OCI-LY7 (cell line): ENCODE data around the gene SLAIN2.

Source experiments
- EZH2phosphoT487 ChIP-seq: fragments of 200-600 bp; sonication (generic); IDR thresholded peaks from 2 replicates; pipeline ENCODE4 v1.6.1; 2018; ENCODE audit warnings: low read depth, borderline replicate concordance, mild to moderate bottlenecking, mixed run types, antibody characterized with exemption, low read length, moderate library complexity, mixed read lengths
- TF ChIP-seq, protein P1 (sequence below): fragments of 200-600 bp; sonication (generic); conservative IDR thresholded peaks from 2 replicates; pipeline ENCODE4 v1.5.1; 2014; ENCODE audit warnings: mild to moderate bottlenecking, antibody characterized with exemption, low read length, moderate library complexity, mixed read lengths

DNA sequence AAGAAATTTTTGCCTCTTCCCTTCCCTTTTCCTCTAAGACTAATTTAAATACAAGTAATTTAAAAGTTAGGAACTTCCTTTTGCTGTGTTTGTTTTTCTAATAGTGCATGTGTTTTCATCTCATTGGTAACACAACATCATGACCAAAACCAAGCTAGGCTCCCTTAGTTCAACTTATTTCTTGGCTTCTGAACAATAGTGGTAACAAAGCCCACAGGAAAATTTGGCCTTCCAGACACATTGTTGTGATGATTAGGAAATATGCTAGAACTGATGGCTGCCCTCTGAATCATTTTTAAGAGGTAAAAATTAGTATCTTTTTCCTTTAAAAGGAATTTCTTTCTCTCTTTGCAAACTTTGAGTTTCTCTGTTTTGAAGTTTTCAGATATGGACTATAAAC, 46.2 kb upstream of the SLAIN2 start:
- TF ChIP-seq, protein P1, sequence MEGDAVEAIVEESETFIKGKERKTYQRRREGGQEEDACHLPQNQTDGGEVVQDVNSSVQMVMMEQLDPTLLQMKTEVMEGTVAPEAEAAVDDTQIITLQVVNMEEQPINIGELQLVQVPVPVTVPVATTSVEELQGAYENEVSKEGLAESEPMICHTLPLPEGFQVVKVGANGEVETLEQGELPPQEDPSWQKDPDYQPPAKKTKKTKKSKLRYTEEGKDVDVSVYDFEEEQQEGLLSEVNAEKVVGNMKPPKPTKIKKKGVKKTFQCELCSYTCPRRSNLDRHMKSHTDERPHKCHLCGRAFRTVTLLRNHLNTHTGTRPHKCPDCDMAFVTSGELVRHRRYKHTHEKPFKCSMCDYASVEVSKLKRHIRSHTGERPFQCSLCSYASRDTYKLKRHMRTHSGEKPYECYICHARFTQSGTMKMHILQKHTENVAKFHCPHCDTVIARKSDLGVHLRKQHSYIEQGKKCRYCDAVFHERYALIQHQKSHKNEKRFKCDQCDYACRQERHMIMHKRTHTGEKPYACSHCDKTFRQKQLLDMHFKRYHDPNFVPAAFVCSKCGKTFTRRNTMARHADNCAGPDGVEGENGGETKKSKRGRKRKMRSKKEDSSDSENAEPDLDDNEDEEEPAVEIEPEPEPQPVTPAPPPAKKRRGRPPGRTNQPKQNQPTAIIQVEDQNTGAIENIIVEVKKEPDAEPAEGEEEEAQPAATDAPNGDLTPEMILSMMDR = no peak
- no peak for TF ChIP-seq EZH2phosphoT487
